Thoracic aorta (tissue), 2 donors: ENCODE data around the gene LIN28B. TPM values are rescaled to one million over a fixed set of nuclear protein-coding genes. Genes with fewer than 3 reads are reported as not detected.

Experiments used
- ATAC-seq: fragments of 150-250 bp; one replicate; pipeline ENCODE4 v1.8.0; 2017; ENCODE audit warnings: low read depth; ENCODE audit not compliant: insufficient number of reproducible peaks, low FRiP score
- DNase-seq: peaks from one replicate; pipeline ENCODE4 v3.0.0-alpha.2; 2020; ENCODE audit warnings: low spot score
- H3K27ac ChIP-seq, 2 donors: fragments of 200-600 bp; sonication (generic); 1 replicate in 1 of 2; 2 replicates in 1 of 2; pipeline ENCODE4 v1.5.1; 2016; ENCODE audit warnings: mild to moderate bottlenecking in 2 of 2, moderate library complexity in 2 of 2
- H3K27me3 ChIP-seq: fragments of 200-600 bp; sonication (generic); replicated peaks from 2 replicates; pipeline ENCODE4 v1.6.0; 2016; ENCODE audit warnings: mild to moderate bottlenecking; ENCODE audit not compliant: insufficient read depth
- H3K36me3 ChIP-seq: fragments of 200-600 bp; sonication (generic); one replicate; pipeline ENCODE4 v1.5.1; 2016
- H3K4me1 ChIP-seq, 2 donors: fragments of 200-600 bp; sonication (generic); 1 replicate in 1 of 2; 2 replicates in 1 of 2; pipeline versions ENCODE4 v1.5.1 to v1.6.0; 2016; ENCODE audit warnings: low read depth in 2 of 2, mild to moderate bottlenecking in 1 of 2; ENCODE audit not compliant: control insufficient read depth in 1 of 2
- H3K4me3 ChIP-seq: fragments of 200-600 bp; sonication (generic); 2 replicates; pipeline ENCODE4 v1.5.1; 2016; ENCODE audit warnings: mild to moderate bottlenecking
- H3K9me3 ChIP-seq: fragments of 200-600 bp; sonication (generic); 2 replicates; pipeline ENCODE4 v1.5.1; 2016
- total RNA-seq, 2 donors: library from RNA; depleted of rRNA; stranded (reverse); fragments of >200 nt; gene quantifications; one replicate each; pipeline versions ENCODE4 v1.1.0 to v1.2.3, GENCODE V29; 2016
- TF ChIP-seq, protein P1 (sequence below): fragments of 200-600 bp; sonication (generic); IDR thresholded peaks from one replicate; pipeline ENCODE4 v1.5.1; 2019; ENCODE audit warnings: antibody characterized with exemption

LIN28B gene
- total RNA-seq, 2 donors from 2014 or later = not detected

DNA sequence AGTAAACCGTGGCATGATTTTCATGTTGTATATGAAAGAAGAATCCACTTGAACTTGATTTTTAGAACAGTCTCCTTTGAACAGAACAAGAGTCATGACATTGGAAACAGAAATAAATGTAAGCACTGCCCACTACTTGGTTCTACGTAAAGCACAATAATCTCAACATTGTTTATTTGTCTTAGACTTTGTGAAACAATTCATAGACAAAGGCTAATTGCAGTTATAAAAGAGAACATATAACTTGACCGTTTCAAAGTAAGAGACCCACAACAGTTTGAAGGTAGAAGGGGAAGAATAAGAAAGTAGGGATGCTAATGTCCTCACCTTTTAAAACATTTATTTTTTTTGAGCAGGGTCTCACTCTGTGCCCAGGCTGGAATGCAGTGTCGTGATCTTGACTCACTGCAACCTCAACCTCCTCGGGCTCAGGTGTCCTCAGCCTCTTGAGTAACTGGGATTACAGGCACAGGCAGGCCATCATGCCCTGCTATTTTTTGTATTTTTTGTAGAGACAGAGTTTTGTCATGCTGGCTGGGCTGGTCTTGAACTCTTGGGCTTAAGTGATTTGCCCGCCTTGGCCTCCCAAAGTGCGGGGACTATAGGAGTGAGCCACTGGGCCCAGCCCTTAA lies 151.8 kb downstream of the LIN28B start:
- no peak overlapping the region for H3K4me3 ChIP-seq
- ATAC-seq (no peak), DNase-seq (no peak)
- no peaks in the 10 kb centered on the region for H3K36me3 ChIP-seq
- no peaks in the 10 kb centered on the region for H3K4me1 ChIP-seq
- no peaks in the 10 kb centered on the region for H3K9me3 ChIP-seq
- no peak overlapping the region for H3K27ac ChIP-seq
- H3K27me3 ChIP-seq = no peaks in the 10 kb centered on the region
- TF ChIP-seq, protein P1, sequence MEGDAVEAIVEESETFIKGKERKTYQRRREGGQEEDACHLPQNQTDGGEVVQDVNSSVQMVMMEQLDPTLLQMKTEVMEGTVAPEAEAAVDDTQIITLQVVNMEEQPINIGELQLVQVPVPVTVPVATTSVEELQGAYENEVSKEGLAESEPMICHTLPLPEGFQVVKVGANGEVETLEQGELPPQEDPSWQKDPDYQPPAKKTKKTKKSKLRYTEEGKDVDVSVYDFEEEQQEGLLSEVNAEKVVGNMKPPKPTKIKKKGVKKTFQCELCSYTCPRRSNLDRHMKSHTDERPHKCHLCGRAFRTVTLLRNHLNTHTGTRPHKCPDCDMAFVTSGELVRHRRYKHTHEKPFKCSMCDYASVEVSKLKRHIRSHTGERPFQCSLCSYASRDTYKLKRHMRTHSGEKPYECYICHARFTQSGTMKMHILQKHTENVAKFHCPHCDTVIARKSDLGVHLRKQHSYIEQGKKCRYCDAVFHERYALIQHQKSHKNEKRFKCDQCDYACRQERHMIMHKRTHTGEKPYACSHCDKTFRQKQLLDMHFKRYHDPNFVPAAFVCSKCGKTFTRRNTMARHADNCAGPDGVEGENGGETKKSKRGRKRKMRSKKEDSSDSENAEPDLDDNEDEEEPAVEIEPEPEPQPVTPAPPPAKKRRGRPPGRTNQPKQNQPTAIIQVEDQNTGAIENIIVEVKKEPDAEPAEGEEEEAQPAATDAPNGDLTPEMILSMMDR = no peak

DNA sequence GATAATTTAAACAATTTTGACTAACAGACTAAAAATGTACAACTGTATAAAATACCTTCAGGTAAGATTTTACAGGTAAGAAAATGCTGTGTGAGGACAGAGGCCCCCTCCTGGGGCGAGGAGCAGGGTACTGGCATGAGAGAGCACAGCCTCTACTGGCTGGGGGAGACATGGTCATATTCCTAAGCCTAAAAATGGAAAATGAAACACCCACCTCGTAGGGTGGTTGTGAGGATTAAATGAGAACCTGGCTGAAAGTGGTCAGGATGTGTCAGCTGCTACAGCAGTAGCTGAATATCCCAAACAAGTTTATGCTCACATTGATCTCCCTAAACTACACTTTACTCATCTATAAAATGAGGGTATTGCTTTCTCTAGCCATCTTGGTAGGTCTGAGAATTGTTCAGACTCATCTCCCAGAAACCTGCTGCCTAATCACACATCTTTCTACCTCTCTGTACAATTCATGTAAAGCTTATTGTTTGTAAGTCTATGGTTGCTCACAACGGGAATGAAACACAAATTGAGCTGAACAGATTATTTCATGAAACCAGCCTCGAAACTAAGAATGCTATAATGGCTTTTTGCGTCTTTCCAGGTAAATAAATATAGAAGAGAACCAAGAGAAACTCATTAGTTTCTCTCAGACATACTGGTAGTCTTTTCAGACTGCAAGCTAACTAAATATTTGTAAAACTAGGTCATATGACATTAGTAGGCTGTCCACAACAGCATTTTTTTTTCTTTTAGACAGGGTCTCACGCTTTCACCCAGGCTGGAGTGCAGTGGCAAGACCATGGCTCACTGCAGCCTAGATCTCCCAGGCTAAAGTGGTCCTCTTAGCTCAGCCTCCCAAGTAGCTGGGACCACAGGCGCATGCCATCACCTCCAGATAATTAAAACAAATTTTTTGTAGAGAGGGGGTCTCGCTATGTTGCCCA lies 153.3 kb downstream of the LIN28B start:
- DNase-seq (no peak), ATAC-seq (no peak)
- H3K9me3 ChIP-seq = no peaks in the 10 kb centered on the region
- no peak overlapping the region for H3K4me3 ChIP-seq
- TF ChIP-seq, protein P1 = no peak
- H3K4me1 ChIP-seq = no peaks in the 10 kb centered on the region
- no peaks in the 10 kb centered on the region for H3K36me3 ChIP-seq
- H3K27me3 ChIP-seq = no peaks in the 10 kb centered on the region
- no peak overlapping the region for H3K27ac ChIP-seq

DNA sequence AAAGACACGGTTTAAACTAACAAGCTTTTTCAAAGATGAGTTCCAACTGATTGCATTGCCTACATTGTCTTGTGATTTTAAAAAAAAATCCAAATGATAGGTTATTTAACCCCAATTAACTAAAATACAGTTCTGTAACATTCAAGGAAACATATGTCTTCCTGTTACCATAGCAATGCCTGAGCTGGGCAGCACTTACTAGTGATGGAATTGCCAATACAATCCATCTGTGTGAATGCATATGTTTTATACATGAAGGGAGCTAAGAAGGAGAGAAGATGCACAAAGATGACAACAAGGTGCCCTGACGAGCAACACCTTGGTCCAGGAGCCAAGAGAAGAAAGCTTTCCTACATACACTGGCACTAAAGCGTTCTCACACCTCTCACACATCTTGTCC lies 154.2 kb downstream of the LIN28B start:
- ATAC-seq (no peak), DNase-seq (no peak)
- Histone ChIP-seq H3K27ac (no peak overlapping the region), H3K4me1 (no peaks in the 10 kb centered on the region), H3K27me3 (no peaks in the 10 kb centered on the region), H3K36me3 (no peaks in the 10 kb centered on the region), H3K4me3 (no peak overlapping the region), H3K9me3 (no peaks in the 10 kb centered on the region)
- TF ChIP-seq, protein P1 = no peak

DNA sequence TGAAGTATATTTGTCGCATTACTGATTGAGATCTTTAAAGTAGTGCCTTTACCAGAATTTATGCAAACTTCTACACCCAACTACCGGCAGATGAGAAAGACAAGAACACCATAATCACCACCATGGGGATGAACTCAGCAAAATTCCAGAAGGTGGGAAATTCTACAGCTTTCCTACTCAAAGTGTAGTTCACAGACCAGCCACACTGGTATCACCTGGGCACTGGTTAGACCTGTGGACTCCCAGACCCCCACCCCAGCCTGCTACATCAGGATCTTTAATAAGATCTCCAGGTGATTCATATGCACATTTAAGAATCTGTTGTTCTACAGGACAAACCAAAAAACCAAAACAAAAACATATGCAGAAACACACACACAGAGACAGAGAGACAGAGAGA lies 155.0 kb downstream of the LIN28B start:
- DNase-seq = no peak
- Histone ChIP-seq H3K27me3 (no peaks in the 10 kb centered on the region), H3K4me3 (no peak overlapping the region), H3K27ac (no peak overlapping the region), H3K9me3 (no peaks in the 10 kb centered on the region), H3K4me1 (no peaks in the 10 kb centered on the region), H3K36me3 (no peaks in the 10 kb centered on the region)
- ATAC-seq = no peak
- TF ChIP-seq, protein P1 = no peak

DNA sequence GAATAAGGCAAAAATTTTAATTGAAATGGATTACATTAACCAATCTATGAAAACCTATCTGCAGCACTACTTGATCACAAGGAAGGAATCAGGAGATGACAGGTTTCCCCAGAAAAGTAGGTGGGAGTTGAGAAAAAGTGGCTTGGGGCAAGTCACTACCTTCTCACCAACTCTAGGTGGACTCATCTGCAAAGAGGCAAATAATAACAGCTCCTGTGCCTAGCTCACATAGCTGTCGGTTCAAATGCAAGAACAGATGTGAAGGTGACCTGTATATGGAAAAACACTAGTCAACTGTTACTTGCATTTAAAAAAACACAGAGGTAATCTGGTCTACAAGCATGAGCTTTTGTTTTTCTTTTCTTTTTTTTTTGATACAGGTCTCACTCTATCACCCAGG lies 155.7 kb downstream of the LIN28B start:
- Histone ChIP-seq H3K9me3 (no peaks in the 10 kb centered on the region), H3K4me3 (no peak overlapping the region), H3K27ac (no peak overlapping the region), H3K27me3 (no peaks in the 10 kb centered on the region), H3K4me1 (no peaks in the 10 kb centered on the region), H3K36me3 (peaks cover 3% of the 10 kb centered on the region)
- no peak for ATAC-seq
- TF ChIP-seq, protein P1 = no peak
- no peak for DNase-seq
